Fibroblast of the aortic adventitia (primary cell): ENCODE data around the gene APBA2. TPM values are rescaled to one million over a fixed set of nuclear protein-coding genes. Genes with fewer than 3 reads are reported as not detected.
"Not testable (repeated sequence)": the region's sequence is repeated elsewhere in the genome, so short reads cannot be mapped to it uniquely, and the experiment has no call there.

ENCODE experiments used
- DNase-seq: peaks from one replicate; pipeline ENCODE4 v3.0.0-alpha.2; 2010; ENCODE audit warnings: low read depth
- H3K4me3 ChIP-seq: 2 replicates; pipeline ENCODE4 v1.5.1; 2011; ENCODE audit warnings: low read depth, mild to moderate bottlenecking, control low read depth, low read length, moderate library complexity
- total RNA-seq: library from RNA; depleted of rRNA; stranded (reverse); fragments of >200 nt; gene quantifications from 2 replicates; pipeline ENCODE4 v1.2.3, GENCODE V29; 2012; ENCODE audit warnings: low replicate concordance
- TF ChIP-seq, protein P1 (sequence below): IDR thresholded peaks from 2 replicates; pipeline ENCODE4 v1.5.1; 2011; ENCODE audit warnings: mild to moderate bottlenecking, low read length, control low read depth, inconsistent platforms; ENCODE audit not compliant: insufficient read depth

APBA2 gene
- 1.8 and 4.3 TPM in 2 replicates for total RNA-seq

DNA sequence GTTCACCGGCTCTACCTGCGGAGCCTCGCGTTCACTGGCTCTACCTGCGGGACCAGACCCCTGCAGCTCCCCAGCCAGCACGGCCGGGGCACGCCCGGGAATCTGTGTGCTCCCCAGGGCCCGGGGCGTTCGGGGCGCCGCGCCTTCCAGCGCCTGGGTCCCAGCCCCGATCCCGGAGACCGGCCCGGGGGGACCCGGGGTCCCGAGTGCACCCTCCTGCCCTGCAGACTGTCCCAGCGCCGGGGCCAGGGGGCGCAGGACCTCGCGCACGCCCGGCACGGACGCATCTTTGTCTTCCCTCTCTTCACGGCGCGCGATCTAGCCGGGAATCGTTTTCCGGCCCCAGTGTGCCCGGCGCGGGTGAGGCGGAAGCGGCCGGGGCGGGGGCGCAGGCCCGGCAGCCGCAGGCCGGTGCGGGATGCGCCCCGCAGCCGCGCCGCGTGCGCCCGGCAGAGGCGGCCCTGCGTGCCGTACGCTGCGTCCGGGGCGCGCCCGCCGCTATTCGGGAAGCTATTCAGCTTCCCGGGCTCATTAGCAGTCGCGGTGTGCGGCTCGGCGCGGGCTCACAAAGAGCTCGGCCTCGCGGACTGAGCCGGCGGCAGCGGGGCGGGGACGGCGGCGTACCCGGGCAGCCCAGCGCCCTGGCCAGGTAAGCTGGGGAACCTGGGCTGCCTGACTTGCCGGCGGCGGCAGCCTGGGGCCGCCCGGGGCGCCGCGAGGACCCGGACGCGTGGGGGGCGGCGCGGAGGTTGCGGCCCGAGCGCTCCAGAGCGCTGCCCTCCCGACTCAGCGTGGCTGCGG lies at the start of gene APBA2:
Gene APBA2, plus strand, starts transcription at position 345 of the 801 bp plus-strand sequence. CDS start 167,911 bp downstream, outside the sequence.
- H3K4me3 ChIP-seq, result peak within 1 kb of the TSS; percentile 53
- TF ChIP-seq, protein P1, sequence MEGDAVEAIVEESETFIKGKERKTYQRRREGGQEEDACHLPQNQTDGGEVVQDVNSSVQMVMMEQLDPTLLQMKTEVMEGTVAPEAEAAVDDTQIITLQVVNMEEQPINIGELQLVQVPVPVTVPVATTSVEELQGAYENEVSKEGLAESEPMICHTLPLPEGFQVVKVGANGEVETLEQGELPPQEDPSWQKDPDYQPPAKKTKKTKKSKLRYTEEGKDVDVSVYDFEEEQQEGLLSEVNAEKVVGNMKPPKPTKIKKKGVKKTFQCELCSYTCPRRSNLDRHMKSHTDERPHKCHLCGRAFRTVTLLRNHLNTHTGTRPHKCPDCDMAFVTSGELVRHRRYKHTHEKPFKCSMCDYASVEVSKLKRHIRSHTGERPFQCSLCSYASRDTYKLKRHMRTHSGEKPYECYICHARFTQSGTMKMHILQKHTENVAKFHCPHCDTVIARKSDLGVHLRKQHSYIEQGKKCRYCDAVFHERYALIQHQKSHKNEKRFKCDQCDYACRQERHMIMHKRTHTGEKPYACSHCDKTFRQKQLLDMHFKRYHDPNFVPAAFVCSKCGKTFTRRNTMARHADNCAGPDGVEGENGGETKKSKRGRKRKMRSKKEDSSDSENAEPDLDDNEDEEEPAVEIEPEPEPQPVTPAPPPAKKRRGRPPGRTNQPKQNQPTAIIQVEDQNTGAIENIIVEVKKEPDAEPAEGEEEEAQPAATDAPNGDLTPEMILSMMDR, result no peak
- peak; percentile 7 for DNase-seq

DNA sequence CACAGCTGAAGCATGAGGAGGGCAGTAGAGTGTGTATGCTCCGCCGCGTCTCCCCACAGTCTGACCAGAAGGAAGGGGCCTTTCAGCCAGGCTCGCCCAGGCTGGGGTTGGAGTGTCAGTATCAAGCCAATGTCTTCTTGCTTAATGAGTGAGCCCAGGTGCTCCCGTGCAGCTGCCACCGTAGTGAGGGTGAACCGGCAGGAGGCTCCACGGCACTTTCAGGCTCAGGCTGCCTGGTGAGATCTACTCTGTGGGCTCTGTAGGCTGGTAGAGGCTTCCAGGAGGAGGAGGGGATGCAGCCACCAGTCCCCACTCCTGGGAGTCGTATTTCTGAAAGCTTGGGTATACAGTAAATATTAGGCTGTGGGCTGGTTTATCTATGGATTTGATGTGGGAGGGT lies 45.5 kb upstream of the APBA2 start:
- H3K4me3 ChIP-seq, DNase-seq: not testable (repeated sequence)

DNA sequence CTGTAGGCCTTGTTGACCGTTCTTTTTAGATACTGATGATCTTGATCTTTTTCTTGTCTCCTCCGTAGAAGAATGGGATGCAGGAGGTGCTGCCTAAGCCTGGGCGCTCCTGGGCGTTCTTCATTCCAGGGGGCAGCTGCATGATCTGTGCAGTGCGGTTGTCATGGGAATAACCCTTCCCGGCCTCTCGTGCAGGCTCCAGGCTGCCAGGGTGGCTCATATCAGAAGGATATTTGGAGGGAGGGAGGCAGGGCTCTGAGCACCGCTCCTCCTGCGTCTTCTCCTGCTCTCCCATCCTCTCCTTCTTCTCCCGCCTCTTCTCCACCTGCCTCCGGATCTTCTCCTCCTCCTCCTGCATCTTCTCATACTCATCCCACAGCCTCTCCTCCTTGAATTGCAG lies 43.6 kb upstream of the APBA2 start:
- DNase-seq, result not testable (repeated sequence)

DNA sequence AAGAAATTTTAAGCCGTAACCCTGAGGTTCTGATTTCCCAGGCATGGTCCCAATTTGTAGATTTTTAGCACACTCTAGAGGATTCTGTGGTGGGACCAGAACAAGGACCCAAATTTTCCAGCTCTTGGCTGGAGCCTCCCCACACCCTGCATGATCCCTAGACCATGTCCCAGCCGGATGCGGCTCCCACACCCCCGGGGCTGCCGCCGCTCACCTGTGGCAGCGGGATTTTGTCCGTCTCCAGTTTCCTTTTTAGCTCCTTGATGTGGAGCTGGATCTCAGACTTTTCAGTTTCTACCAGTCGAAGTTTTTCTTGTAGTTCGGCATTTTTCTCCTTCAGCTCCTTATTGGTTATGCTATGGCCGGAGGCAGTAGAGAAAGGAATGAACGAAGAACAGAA lies 42.3 kb upstream of the APBA2 start:
- H3K4me3 ChIP-seq, DNase-seq: not testable (repeated sequence)

More for the DNA sequence above, 43.6 kb upstream of the APBA2 start:
- H3K4me3 ChIP-seq, result not testable (repeated sequence)

DNA sequence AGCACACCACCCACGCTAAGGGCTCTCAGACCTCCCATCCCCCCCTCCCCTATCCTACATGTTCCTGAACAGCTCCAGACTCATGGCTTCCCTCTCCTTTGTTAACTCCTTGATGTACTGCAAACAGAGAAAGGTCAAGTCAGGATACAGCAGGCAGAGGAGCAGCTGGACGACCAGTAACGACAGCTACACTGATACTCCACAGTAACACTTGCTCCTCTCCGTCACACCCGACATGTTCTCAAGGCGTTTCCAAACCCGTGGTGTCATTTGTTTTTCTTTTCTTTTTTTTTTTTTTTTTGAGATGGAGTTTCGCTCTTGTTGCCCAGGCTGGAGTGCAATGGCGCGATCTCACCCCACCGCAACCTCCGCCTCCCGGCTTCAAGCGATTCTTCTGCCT lies 41.6 kb upstream of the APBA2 start:
- DNase-seq, result not testable (repeated sequence)

DNA sequence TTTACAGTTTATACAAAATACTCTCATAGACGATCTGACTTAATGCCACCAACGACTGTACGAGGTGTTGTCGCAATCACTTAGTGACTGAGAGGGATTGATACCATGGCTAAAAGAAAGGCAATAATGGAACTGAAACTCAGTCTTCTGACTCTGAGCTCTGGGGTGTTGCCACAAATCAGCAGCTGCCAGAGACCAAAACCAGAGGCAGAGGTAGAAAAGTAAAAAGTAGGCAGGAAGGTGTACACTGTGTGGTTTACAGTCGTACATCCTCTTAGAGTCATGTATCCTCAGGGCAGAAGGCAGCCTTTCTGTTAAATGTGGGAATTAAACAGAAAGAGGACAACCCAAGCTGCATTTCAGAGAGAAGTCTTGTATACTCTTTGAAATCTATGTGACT lies 38.5 kb upstream of the APBA2 start:
- H3K4me3 ChIP-seq, DNase-seq: not testable (repeated sequence)

More for the DNA sequence above, 41.6 kb upstream of the APBA2 start:
- H3K4me3 ChIP-seq, result not testable (repeated sequence)

DNA sequence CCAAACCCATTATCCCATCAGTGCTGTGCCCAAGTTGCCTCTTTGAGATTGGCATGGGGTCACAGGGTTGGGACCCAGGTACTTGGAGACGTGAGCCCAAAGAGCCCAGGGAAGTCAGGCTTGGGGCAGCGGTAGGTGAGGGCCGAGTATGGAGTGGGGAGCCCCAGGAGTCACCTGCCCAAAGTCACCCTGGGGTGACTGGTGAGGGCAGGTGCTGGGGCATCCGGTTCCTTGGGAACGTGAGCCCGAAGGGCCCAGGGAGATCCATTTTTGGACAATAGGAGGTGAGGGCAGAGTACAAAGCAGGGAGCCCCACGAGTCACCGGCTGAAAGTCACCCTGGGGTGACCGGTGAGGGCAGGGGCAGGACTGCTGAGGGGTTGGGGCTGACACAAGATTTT lies 37.8 kb upstream of the APBA2 start:
- not testable (repeated sequence) for H3K4me3 ChIP-seq, DNase-seq

DNA sequence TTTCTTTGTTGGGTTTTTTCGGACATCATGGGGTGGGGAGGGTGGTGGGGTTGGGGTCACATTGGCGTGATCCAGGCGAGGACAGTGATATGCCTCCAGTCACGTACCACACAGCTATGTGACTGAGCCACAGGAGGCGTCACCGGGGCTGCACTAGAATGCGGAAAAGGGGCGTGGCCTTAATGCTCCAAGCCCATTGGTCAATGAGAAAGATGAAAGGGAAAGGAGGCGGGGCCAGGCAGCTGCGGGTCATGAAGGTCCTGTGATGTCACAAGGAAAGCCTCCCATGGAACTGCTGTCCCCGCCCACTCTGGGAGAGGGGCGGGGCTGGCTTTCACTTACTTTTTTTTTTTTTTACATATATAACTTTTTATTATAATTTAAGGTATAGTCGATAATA lies 37.3 kb upstream of the APBA2 start, which contains the start of gene GOLGA6L7:
Gene GOLGA6L7, minus strand, starts transcription at position 124 of the 400 bp plus-strand sequence. Its CDS starts 95 bp downstream, at position 29.
- DNase-seq, H3K4me3 ChIP-seq: not testable (repeated sequence)

DNA sequence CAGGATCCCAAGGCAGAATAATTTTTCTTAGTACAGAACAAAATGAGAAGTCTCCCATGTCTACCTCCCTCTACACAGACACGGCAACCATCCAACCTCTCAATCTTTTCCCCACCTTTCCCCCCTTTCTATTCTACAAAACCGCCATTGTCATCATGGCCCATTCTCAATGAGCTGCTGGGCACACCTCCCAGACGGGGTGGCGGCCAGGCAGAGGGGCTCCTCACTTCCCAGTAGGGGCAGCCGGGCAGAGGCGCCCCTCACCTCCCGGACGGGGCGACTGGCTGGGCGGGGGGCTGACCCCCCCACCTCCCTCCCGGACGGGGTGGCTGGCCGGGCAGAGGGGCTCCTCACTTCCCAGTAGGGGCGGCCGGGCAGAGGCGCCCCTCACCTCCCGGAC lies 36.5 kb upstream of the APBA2 start:
- not testable (repeated sequence) for H3K4me3 ChIP-seq, DNase-seq

DNA sequence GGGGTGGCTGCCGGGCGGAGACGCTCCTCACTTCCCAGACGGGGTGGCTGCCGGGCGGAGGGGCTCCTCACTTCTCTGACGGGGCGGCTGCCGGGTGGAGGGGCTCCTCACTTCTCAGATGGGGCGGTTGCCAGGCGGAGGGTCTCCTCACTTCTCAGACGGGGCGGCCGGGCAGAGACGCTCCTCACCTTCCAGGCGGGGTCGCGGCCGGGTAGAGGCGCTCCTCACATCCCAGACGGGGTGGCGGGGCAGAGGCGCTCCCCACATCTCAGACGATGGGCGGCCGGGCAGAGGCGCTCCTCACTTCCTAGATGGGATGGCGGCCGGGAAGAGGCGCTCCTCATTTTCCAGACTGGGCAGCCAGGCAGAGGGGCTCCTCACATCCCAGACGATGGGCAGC lies 36.0 kb upstream of the APBA2 start:
- not testable (repeated sequence) for H3K4me3 ChIP-seq, DNase-seq

DNA sequence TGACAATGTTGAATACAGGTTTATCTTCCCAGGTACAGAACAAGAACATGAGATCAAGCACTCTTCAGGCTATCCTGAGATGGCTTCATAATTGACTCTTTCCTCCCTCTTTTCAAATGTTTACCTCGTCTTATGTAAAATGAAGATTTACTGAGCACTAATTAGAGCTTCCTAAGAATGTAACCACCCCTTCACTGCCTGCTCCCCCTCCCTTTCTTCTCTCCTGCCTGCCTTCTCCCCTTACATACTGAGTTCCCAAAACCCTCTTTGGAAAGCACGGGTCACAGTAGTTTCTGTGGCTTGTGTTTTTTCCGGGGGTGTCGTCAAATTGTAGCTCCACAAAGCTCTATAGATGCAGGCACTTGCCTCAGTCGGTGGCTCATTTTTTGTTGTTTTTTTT lies 32.1 kb upstream of the APBA2 start:
- H3K4me3 ChIP-seq, DNase-seq: not testable (repeated sequence)

DNA sequence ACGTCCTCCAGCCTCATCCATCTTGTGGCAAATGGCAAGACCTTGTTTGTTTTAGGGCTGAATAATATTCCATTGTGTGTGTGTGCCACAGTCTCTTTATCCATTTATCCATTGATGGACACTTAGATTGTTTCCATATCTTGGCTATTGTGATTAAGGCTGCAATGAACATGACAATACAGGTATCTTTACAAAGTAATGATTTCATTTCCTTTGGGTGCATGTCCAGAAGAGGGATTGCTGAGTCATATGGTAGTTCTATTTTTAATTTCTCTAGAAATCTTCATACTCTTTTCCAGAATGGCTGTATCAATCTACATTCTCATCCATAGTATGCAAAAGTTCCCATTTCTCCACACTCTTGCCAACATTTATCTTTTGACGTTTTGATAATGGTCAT lies 31.2 kb upstream of the APBA2 start:
- DNase-seq, H3K4me3 ChIP-seq: not testable (repeated sequence)

DNA sequence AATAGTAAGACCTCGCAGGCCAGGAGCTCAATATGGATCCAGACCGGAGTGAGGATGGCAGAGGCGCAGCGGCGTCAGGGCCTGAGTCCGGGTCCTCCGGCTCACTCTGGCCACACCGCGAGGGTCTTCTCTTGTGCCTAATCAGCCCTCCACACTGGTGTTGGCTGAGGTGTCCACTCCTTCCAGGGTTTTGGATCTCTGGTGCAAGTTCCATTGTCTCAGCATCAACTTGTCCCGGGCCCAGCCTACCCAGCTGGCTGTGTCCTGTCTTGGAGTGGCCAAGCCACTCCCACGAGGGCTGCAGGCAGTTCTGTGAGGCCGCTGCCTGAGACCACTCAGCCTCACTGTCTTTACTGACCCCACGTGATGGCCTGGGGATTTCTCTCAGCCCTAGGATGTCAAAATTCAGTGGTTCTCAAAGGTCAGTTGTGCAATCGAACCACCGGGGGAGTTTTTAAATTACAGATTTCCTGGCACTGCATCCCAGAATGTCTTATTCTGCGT lies 24.7 kb upstream of the APBA2 start:
- no peak overlapping the region for H3K4me3 ChIP-seq
- peak; percentile 71 for DNase-seq
- TF ChIP-seq, protein P1, result no peak

DNA sequence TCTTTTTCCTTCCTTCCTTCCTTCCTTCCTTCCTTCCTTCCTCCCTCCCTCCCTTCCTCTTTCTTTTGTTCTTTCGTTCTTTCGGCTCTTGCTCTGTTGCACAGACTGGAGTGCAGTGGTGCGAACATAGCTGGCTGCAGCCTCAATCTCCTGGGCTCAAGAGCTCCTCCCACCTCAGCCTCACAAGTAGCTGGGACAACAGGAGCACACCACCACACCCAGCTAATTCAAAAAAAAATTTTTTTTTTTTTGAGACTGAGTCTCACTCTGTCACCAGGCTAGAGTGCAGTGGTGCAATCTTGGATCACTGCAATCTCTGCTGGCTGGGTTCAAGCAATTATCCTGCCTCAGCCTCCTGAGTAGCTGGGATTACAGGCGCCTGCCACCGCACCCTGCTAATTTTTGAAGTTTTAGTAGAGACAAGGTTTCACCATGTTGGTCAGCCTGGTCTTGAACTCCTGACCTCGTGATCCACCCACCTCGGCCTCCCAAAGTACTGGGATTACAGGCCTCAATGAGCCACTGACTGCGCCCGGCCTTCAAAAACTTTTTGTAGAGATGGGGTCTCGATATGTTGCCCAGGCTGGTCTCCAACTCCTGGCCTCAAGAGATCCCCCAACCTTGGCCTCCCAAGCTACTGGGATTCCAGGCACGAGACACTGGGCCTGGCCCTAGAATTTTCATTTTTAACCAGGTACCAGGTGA lies 24.0 kb upstream of the APBA2 start:
- H3K4me3 ChIP-seq, DNase-seq: not testable (repeated sequence)
